Measurements from ENCODE around the gene ACAD10. TPM values are rescaled to one million over a fixed set of nuclear protein-coding genes. Genes with fewer than 3 reads are reported as not detected.
"Not testable (repeated sequence)": the region's sequence is repeated elsewhere in the genome, so short reads cannot be mapped to it uniquely, and the experiment has no call there.

Gene ACAD10
- total RNA-seq, 4 donors from 2014 or later = 8.8 to 21.6 (median 16.8) TPM

GRCh38 chr12:111642681-111643426 is 43.0 kb upstream of the ACAD10 start:
- peaks cover 10 to 21% (median 19%) of the 10 kb centered on the region in 4 donors for H3K4me1 ChIP-seq
- H3K36me3 ChIP-seq = peaks cover 33 to 68% (median 51%) of the 10 kb centered on the region in 4 donors
- no peaks in the 10 kb centered on the region for H3K9me3 ChIP-seq
- intact Hi-C loops (cut with DNase I) = no loop called here
- WGBS = 56% methylated on average over 4 of the region's 4 CpGs
- no peak overlapping the region for H3K4me3 ChIP-seq
- H3K27me3 ChIP-seq = no peaks in the 10 kb centered on the region
- no peak for TF ChIP-seq EP300 (IDR thresholded peaks at IDR 0.05)
- TF ChIP-seq CTCF (IDR thresholded peaks at IDR 0.05) = peak in 2 of 3 experiments; percentile 8 to 25
- TF ChIP-seq POLR2AphosphoS5 (IDR thresholded peaks at IDR 0.05) = no peak
- TF ChIP-seq POLR2A (IDR thresholded peaks at IDR 0.05; ENCODE audit: low read depth) = no peak
- no peak for DNase-seq (ENCODE audit: extremely low spot score)
- peak overlapping the region; percentile 18 to 71 (median 56) for H3K27ac ChIP-seq (replicated peaks in 1 of 4)

GRCh38 chr12:111643427-111643826 is 42.4 kb upstream of the ACAD10 start:
- no peaks in the 10 kb centered on the region for H3K9me3 ChIP-seq
- H3K36me3 ChIP-seq = peaks cover 39 to 74% (median 57%) of the 10 kb centered on the region in 4 donors
- no peak overlapping the region for H3K4me3 ChIP-seq
- DNase-seq (ENCODE audit: extremely low spot score) = no peak
- intact Hi-C loops (cut with DNase I) = no loop called here
- 45% methylated on average over 3 of the region's 3 CpGs for WGBS
- H3K27me3 ChIP-seq = no peaks in the 10 kb centered on the region
- H3K4me1 ChIP-seq = peaks cover 10 to 21% (median 19%) of the 10 kb centered on the region in 4 donors
- H3K27ac ChIP-seq (replicated peaks in 1 of 4) = peak overlapping the region; percentile 18 to 71 (median 56)
- TF ChIP-seq CTCF (IDR thresholded peaks at IDR 0.05) (no peak), EP300 (IDR thresholded peaks at IDR 0.05) (no peak), POLR2A (IDR thresholded peaks at IDR 0.05; ENCODE audit: low read depth) (no peak), POLR2AphosphoS5 (IDR thresholded peaks at IDR 0.05) (no peak)

DNA sequence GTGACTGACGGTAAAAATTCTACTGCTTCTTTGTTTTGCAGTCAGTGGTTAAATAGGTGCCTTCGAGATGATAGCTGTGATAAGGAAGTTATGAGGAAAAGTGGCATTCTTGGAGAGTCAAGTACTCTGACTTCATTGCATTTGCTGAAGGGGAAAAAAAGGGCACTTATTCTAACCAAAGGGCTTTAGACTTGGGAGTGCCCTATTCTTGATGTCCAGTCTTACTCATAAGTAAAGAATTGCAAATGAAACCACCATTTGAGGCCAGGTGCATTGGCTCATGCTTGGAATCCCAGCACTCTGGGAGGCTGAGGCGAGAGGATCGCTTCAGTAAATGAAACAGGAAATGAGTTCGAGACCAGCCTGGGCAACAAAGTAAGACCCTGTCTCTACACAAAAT is 40.4 kb upstream of the ACAD10 start:
- no peak for DNase-seq (ENCODE audit: extremely low spot score)
- H3K9me3 ChIP-seq = no peaks in the 10 kb centered on the region
- H3K36me3 ChIP-seq = peaks cover 55 to 88% (median 75%) of the 10 kb centered on the region in 4 donors
- WGBS = 97% methylated on average over 5 of the region's 5 CpGs
- H3K4me3 ChIP-seq = no peak overlapping the region
- no peak overlapping the region for H3K27ac ChIP-seq (replicated peaks in 1 of 4)
- peaks cover 10 to 21% (median 19%) of the 10 kb centered on the region in 4 donors for H3K4me1 ChIP-seq
- TF ChIP-seq EP300 (IDR thresholded peaks at IDR 0.05) = no peak
- no peak for TF ChIP-seq POLR2A (IDR thresholded peaks at IDR 0.05; ENCODE audit: low read depth)
- no peak for TF ChIP-seq CTCF (IDR thresholded peaks at IDR 0.05)
- TF ChIP-seq POLR2AphosphoS5 (IDR thresholded peaks at IDR 0.05) = no peak
- H3K27me3 ChIP-seq = no peaks in the 10 kb centered on the region
- intact Hi-C loops (cut with DNase I) = no loop called here

- peaks cover 61 to 99% (median 92%) of the 10 kb centered on the region in 4 donors for H3K36me3 ChIP-seq
- TF ChIP-seq CTCF (IDR thresholded peaks at IDR 0.05) (no peak), POLR2A (IDR thresholded peaks at IDR 0.05; ENCODE audit: low read depth) (no peak), POLR2AphosphoS5 (IDR thresholded peaks at IDR 0.05) (no peak), EP300 (IDR thresholded peaks at IDR 0.05) (no peak)
- H3K27me3 ChIP-seq = no peaks in the 10 kb centered on the region
- H3K9me3 ChIP-seq = no peaks in the 10 kb centered on the region
- DNase-seq (ENCODE audit: extremely low spot score) = no peak
- H3K4me1 ChIP-seq = no peaks in the 10 kb centered on the region
- no peak overlapping the region for H3K4me3 ChIP-seq
- no peak overlapping the region for H3K27ac ChIP-seq (replicated peaks in 1 of 4)
- intact Hi-C loops (cut with DNase I) = no loop called here
- 95% methylated on average over 7 of the region's 7 CpGs for WGBS
Measured at GRCh38 chr12:111650912-111651311, 34.9 kb upstream of the ACAD10 start.

GRCh38 chr12:111652530-111652929 is 33.3 kb upstream of the ACAD10 start:
- H3K9me3 ChIP-seq; intact Hi-C loops (cut with DNase I); H3K4me3 ChIP-seq; H3K4me1 ChIP-seq; H3K27ac ChIP-seq (replicated peaks in 1 of 4); H3K27me3 ChIP-seq; DNase-seq (ENCODE audit: extremely low spot score): not testable (repeated sequence)
- 94% methylated on average over 9 of the region's 9 CpGs for WGBS
- H3K36me3 ChIP-seq = peaks cover 66 to 99% (median 92%) of the 10 kb centered on the region in 4 donors
